Gastroesophageal sphincter (tissue), 3 donors: ENCODE results near the gene MYO19.

ENCODE experiments used
- CTCF ChIP-seq, 4 experiments: fragments of 200-600 bp in 2 of 4; fragments of 450-650 bp in 2 of 4; sonication (generic) in 1 of 4; IDR thresholded peaks; one replicate each; pipeline ENCODE4 v1.5.1; 2017 to 2019; ENCODE audit warnings: antibody characterized with exemption in 4 of 4, mild to moderate bottlenecking in 2 of 4, moderate library complexity in 2 of 4
- EP300 ChIP-seq: sonication (generic); formaldehyde crosslinking; IDR thresholded peaks from one replicate; pipeline ENCODE4 v1.6.1; 2017; ENCODE audit warnings: antibody characterized with exemption, mild to moderate bottlenecking
- POLR2AphosphoS5 ChIP-seq: sonication (generic); formaldehyde crosslinking; IDR thresholded peaks from one replicate; pipeline ENCODE4 v1.6.1; 2017; ENCODE audit warnings: antibody characterized with exemption

- TF ChIP-seq CTCF (IDR thresholded peaks at IDR 0.05) (no peak), POLR2AphosphoS5 (no peak), EP300 (no peak)
Measured at GRCh38 chr17:36525113-36525512, 9.6 kb downstream of the MYO19 start.
